Measurements from ENCODE around the gene HMX3.
"Not testable (repeated sequence)": the region's sequence is repeated elsewhere in the genome, so short reads cannot be mapped to it uniquely, and the experiment has no call there.

Gene HMX3

DNA sequence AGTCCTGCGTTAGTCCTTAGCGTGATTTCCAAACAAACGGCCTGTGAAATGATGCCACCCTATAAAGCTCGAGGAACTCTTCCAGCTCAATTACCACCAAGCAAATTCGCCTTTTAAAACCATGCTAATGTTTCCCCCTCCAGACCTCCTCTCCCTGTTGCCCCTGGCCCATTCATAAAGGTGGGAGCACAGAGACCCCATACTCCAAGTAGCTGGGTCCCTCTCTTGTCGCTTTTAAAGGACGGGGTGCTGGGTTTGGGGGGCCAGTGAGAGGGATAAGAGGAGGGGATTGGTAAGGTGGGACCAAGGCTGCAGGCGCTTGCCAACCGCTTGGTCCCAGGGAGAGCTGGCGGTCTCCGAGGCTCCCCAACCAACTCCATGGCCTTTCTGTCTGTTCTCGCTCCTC lies 13.4 kb downstream of the HMX3 start:
- DNase-seq = no peak

DNA sequence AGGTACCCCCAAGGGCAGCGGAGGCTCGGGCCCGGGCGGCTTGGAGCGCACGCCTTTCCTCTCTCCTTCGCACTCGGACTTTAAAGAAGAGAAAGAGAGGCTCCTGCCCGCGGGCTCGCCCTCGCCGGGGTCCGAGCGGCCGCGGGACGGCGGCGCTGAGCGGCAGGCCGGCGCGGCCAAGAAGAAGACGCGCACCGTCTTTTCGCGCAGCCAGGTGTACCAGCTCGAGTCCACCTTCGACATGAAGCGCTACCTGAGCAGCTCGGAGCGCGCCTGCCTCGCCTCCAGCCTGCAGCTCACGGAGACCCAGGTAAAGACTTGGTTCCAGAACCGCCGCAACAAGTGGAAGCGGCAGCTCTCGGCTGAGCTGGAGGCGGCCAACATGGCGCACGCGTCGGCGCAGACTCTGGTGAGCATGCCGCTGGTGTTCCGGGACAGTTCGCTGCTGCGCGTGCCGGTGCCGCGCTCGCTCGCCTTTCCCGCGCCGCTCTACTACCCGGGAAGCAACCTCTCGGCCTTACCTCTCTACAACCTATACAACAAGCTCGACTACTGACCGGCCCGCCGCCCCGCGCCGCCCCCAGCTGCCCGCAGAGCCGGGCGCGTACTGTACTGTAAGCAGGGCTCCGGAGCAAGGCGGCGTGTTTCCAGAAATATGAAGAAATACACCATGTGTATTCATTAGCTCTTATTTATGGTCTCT lies 13.9 kb downstream of the HMX3 start:
- no peak for DNase-seq

GRCh38 chr10:123150271-123150985 lies 14.7 kb downstream of the HMX3 start:
- no peak for DNase-seq

GRCh38 chr10:123150986-123151736 lies 15.4 kb downstream of the HMX3 start:
- no peak for DNase-seq

DNA sequence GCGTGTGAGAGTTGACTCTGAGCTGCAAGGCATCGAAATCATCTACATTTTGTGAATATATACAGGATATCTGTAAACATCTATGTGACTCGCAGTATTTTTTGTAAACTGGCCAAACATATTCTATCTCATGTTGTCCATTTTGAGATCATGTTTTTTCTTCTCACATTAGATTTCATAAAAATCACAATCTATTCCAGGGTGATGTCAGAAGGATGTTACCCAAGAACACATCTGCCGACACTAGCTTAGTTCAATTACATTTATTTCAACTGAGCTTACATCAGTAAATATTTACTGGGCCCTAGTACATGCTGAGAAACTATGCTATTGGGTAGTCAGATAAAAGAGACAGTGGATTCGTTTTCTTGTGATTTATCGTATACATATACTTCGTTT lies 16.0 kb downstream of the HMX3 start:
- DNase-seq = no peak

DNA sequence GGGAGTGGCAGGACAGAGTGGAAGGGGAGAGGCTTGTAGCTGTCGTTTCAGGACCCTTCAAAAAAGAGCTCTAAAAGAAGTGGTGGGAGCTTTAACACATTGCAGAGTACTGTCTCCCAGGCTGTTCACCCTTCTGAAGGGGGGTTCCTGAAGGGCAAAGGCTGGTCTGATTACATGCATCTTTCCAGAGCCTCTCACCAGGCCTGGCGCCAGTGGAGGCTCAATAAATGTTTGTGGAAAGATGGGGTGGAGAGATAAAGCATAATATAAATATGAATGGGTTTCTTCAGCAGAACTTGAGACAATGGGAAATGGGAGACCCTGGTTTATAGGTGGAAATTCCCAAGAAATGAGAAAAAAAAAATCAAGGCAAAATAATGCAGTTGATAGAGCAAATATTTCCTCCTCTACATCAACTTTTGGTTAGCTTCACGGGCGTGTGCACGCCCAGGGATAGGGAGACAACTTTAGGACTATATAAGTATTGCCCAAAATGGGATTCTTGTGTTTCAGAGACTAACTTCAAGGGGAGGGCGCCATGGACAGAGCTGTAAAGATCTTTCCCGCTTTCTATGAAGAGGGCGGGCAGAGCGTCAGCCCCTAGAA lies 17.8 kb downstream of the HMX3 start:
- no peak for DNase-seq

GRCh38 chr10:123154092-123154710 lies 18.4 kb downstream of the HMX3 start, which contains the start of gene BUB3:
TSS of gene BUB3 (plus strand) at chr10:123154402. CDS start at chr10:123154918, 516 bp downstream.
- DNase-seq = peak; percentile 81 to 89

DNA sequence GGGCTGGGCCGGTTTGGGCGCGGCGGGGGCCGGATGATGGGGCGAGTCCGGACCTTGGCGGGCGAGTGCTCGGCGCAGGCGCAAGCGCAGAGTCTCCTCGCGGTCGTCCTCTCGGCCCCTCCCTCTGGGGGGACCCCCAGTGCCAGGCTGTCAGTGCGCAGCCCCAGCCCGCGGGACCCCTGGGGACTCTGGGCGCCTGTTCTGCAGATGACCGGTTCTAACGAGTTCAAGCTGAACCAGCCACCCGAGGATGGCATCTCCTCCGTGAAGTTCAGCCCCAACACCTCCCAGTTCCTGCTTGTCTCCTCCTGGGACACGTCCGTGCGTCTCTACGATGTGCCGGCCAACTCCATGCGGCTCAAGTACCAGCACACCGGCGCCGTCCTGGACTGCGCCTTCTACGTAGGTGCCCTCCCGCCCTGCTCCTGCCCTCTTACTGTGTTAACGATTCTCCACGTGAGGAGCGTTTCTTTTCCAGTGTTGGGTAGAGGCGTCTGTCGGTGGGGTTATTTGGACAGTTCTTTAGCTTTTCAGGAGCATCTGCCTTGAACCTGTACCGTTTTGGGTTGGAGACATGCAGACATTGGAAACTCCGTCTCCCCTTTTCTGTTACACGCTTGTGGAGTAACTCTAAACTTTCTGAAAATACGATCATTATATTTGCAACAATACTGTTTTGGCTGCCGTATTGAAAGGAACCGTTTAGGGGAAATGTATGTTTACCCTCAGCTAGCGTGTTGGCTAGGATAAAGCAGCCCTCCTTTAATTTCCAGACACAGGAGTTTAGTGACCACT lies 19.1 kb downstream of the HMX3 start:
- DNase-seq = no peak

DNA sequence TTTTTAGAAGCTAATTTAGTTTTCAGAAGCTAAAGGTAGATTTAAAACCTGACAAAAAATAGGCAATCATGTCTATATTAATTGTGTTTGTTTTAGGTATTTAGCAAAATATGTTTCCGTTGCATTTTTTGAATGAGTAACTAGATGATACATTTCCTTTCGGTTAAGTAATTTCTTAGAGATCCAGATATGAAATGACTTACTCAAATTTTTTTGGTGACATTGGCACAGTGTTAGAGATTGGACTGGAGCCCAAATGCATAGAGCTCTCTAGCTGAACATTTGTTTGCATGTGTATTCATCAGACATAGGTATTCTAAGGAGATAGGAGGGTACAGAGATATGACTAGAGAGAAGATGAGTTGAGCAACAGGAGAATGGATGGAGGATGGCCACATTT lies 20.3 kb downstream of the HMX3 start:
- DNase-seq = no peak

GRCh38 chr10:123157210-123157609 lies 21.4 kb downstream of the HMX3 start:
- DNase-seq = no peak

DNA sequence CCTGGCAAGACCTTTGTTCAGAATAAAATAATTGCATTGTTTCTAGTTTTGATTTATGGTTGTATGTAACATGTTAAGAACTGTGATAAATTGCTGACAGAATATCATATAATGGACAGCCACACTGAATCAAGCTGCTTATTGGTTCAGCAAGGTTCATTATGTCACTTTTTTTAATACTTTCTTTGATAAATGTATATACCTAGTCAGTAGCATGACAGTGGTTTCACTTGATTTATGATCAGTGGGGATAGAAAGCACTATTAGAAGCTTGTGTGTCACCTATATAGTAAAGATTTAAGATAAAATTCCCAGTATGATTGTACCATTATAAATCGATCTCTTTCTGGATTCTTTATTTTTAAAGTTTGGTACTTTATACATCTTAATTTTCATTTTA lies 22.9 kb downstream of the HMX3 start:
- DNase-seq = no peak

DNA sequence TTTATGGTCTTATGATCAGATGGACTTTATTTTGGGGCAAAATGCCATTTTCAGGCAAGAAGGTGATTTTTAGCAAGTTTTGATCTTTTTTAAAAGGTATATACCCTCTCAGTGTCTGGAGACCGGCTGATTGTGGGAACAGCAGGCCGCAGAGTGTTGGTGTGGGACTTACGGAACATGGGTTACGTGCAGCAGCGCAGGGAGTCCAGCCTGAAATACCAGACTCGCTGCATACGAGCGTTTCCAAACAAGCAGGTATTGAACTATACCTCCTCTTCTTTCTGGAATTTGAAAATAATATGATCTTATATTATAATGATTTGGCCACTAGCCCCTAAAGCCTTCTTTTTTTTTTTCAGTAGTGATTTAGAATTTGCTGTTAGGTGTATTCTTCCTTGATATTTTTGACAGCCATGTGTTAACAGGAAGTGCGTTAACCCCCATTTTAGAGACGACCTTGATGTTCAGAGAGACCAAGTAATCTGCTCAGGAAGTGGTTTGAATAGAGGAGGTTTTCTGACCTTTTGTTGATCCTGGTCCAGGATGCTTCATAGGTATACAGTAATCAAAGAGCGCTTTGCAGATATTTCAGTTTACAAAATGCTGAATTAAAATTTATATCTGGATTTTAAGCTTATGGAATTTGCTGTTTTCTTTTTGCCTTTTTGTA lies 24.7 kb downstream of the HMX3 start:
- no peak for DNase-seq

GRCh38 chr10:123164319-123164718 lies 28.5 kb downstream of the HMX3 start:
- DNase-seq = no peak

- no peak for DNase-seq
Measured at GRCh38 chr10:123165445-123166072, 29.8 kb downstream of the HMX3 start.

DNA sequence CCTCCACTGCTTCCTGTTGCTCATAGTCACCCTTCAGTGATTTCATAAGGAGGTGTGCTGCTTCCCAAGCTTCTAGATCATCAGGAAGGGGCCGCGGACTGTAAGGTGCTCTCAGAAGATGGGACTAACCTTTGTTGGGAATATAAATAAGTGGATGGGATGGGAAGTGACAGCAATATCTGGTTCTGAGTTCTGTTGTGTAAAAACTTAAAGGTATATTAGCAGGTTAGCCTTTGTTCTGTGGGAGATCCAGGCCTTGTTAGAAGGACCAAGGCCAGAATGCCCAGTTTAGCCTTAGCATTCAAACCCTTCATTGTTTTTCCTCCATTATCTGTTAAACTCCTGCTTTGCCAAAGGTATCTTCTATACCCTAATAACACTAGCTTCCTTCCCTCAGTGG lies 30.8 kb downstream of the HMX3 start:
- no peak for DNase-seq

GRCh38 chr10:123170961-123171360 lies 35.2 kb downstream of the HMX3 start:
- DNase-seq = no peak

GRCh38 chr10:123171616-123172015 lies 35.8 kb downstream of the HMX3 start:
- DNase-seq = not testable (repeated sequence)

GRCh38 chr10:123175389-123176387 lies 39.9 kb downstream of the HMX3 start:
- no peak for DNase-seq

DNA sequence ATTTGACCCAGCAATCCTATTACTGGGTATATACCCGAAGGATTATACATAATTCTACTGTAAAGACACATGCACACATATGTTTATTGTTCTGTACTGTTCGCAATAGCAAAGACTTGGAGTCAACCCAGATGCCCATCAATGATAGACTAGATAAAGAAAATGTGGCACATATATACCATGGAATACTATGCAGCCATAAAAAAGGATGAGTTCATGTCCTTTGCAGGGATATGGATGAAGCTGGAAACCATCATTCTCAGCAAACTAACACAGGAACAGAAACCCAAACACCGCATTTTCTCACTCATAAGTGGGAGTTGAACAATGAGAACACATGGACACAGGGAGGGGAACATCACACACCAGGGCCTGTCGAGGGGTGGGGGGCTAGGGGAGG lies 42.6 kb downstream of the HMX3 start:
- not testable (repeated sequence) for DNase-seq
